Adipocyte (in vitro differentiated cells): ENCODE measurements around the gene PRDM16.

Experiments
- DNase-seq: peaks from one replicate; pipeline ENCODE4 v3.0.0-alpha.2; 2015; ENCODE audit warnings: low read depth
- H3K27me3 ChIP-seq: replicated peaks from 2 replicates; pipeline ENCODE4 v1.7.0; 2013; ENCODE audit warnings: mild to moderate bottlenecking, low read length, moderate library complexity; ENCODE audit not compliant: control insufficient read depth, insufficient read depth
- H3K36me3 ChIP-seq: 2 replicates; pipeline ENCODE4 v1.7.0; 2013; ENCODE audit warnings: low read length, mild to moderate bottlenecking, moderate library complexity; ENCODE audit not compliant: control insufficient read depth, insufficient read depth, severe bottlenecking
- H3K4me1 ChIP-seq: 2 replicates; pipeline ENCODE4 v1.7.0; 2013; ENCODE audit warnings: mild to moderate bottlenecking, low read length, moderate library complexity; ENCODE audit not compliant: control insufficient read depth, insufficient read depth
- H3K4me3 ChIP-seq: 2 replicates; pipeline ENCODE4 v1.7.0; 2013; ENCODE audit warnings: mild to moderate bottlenecking, low read length, moderate library complexity
- H3K9ac ChIP-seq: 2 replicates; pipeline ENCODE4 v1.7.0; 2013; ENCODE audit warnings: mild to moderate bottlenecking, low read length, moderate library complexity
- H3K9me3 ChIP-seq: 2 replicates; pipeline ENCODE4 v1.7.0; 2013; ENCODE audit warnings: mild to moderate bottlenecking, low read length, moderate library complexity; ENCODE audit not compliant: control insufficient read depth

PRDM16 gene

DNA sequence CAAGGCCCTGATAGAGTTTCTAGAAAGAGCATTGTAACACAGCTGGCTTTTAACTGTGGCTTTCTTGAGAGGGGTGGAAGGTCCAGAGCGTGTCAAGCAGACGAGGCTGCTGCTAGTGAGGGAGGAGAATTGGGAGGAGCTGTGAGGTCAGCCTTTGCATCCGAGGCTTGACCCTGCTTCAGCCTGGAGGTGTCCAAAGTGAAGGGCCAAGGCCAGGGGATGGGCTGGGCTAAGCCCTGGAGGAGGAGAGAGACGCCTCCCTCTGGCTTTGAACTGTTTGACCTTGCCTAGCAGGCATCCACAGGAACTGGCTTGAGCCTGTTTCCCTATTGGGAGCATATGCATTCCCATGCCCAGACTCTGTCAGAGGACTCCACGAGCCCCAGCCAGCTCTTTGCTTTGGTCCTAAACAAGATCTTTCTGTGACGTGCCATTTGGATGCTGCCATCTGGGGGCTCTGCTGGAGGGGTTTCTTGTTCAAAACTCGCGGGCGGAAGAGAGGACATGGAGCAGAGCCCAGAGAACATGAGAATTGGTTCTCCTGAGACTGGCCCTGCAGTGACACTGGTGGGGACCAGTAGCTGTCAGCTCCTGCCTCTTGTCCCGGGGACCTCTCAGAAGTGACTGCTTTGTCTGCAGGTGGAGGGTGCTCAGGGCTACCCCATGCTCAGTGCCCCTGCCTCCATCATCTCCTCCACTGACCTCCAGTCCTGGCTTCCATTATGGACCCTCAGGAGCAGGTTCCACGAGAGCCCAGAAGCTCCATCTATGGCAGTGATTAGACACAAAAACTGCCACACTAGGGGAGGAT lies 42.2 kb upstream of the PRDM16 start:
- Histone ChIP-seq H3K9ac (no peak overlapping the region), H3K4me1 (peaks cover 5% of the 10 kb centered on the region), H3K27me3 (peaks cover 43% of the 10 kb centered on the region), H3K4me3 (no peak overlapping the region), H3K9me3 (no peaks in the 10 kb centered on the region), H3K36me3 (no peaks in the 10 kb centered on the region)
- no peak for DNase-seq

DNA sequence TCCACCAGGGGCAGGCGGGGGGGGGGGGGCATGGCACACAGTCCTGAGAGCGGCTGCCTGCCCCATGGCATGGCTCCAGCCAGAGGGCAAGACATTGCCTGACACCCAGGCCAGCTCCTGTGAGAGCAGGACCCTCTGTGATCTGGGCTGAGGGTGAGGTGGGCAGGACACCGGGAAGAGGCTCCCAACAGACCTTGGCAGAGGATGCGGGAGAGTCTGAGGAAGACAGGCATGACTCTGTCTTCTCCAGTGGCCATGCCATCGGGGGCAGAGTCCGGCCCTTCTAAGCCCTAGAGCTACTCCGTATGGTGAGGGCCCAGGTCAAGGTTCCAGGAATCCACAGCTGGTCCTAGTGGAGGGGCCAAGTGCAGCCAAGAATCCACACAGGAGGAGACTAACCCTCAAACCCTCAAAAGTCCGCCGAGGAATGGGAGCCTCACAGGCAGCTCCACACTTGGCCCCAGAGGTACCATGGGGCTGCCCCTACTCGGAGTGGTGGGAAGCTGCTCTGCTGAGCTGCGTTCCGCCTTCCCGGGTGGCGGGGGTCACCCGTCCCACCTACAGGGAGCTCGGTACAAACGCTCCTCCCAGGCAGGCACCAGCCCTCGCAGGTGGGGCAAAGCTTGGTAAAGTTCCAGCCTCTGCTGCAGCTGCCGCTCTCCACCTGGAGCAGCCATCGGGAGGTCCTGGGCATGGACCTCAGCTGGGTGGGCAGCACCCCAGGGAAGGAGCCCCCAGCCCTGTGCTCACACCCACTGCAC lies 41.2 kb upstream of the PRDM16 start:
- Histone ChIP-seq H3K9me3 (no peaks in the 10 kb centered on the region), H3K27me3 (peaks cover 47% of the 10 kb centered on the region), H3K4me3 (no peak overlapping the region), H3K36me3 (no peaks in the 10 kb centered on the region), H3K9ac (no peak overlapping the region), H3K4me1 (peaks cover 10% of the 10 kb centered on the region)
- DNase-seq = no peak

DNA sequence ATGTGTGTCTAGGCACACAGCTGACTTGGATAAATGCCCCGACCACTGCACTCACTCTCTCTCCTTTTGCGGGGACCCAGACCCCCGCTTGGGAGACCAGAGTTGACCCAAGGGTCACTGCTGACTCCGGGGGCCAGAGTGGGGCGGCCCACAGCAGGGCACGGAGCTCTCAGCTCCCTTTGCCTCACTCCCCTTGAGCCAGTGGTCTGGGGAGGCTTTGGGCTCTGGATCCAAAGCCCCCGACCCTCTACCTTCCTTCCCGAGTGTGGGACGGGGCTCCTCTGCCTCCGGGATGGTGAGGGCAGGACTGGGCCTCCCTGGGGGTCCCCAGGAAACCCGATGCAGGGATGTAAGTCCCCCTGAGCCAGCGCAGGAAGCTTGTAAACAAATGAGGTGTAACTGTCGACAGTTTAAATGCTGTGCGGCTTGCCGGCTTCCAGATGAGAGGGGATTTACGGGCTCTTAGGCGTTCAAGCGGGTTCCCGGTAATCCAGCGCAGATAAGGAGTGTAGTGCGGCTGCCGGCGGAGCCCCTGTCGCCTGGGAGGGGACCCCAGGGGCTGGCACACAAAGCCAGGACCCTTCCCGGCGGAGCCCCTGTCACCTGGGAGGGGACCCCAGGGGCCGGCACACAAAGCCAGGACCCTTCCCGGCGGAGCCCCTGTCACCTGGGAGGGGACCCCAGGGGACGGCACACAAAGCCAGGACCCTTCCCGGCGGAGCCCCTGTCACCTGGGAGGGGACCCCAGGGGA lies 40.3 kb upstream of the PRDM16 start:
- Histone ChIP-seq H3K27me3 (peaks cover 48% of the 10 kb centered on the region), H3K4me1 (peaks cover 10% of the 10 kb centered on the region), H3K9me3 (no peaks in the 10 kb centered on the region), H3K36me3 (no peaks in the 10 kb centered on the region), H3K4me3 (no peak overlapping the region), H3K9ac (no peak overlapping the region)
- DNase-seq = no peak

DNA sequence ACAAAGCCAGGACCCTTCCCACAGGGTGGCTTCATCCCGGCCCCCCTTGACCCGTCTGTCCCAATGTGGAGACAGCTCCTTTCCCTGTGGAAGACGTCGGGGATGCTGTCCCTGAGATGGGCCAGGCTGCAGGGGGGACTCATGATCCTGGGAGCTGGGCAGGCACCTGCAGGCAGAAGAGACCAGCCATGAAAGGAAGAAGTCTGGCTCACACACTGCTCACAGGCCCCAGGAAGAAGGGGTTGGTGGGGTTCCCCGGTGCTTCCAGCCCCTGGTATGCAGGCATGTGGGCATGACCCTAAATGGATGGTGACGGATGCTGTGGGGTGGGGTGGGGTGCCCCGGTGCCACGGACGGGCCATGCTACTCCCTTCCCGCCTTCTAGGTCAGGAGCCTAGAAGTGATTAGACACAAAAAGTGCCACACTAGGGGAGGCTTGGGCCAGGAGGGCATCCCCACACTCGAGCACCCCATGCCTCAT lies 39.5 kb upstream of the PRDM16 start:
- Histone ChIP-seq H3K9ac (no peak overlapping the region), H3K27me3 (peaks cover 56% of the 10 kb centered on the region), H3K4me3 (no peak overlapping the region), H3K4me1 (peaks cover 10% of the 10 kb centered on the region), H3K9me3 (no peaks in the 10 kb centered on the region), H3K36me3 (no peaks in the 10 kb centered on the region)
- DNase-seq = no peak

DNA sequence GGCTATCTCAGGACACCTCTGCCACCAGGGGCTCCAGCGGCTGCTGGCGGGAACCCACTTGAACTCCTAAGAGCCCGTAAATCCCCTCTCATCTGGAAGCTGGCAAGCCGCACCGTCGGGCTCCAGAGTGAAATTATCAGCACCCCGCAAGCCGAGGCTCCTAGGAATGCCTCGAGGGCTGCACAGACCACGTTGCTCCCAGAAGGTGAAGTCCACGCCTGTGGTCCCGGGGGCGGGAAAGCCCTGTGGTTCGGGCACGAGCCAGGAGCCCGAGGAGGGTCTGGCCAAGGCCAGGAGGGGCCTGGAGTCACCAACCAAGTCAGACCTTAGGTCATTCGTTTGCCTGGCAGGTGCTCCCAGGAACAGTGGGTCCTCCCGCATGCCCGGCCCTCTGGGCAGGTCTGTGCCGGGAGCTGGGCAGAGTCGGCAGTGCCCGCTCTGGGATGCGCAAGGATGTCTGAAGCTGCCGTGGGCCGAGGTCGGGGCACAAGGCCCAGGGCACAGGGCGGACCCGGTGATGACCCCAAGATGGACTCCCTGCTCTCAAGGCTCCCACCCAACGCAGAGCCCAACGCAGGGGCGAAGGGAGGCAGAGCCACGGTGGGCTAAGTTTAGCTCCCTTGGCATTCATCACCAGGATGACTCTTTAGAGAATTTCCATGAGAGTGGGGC lies 38.9 kb upstream of the PRDM16 start:
- Histone ChIP-seq H3K9me3 (no peaks in the 10 kb centered on the region), H3K27me3 (peaks cover 60% of the 10 kb centered on the region), H3K36me3 (no peaks in the 10 kb centered on the region), H3K4me3 (no peak overlapping the region), H3K9ac (no peak overlapping the region), H3K4me1 (peaks cover 11% of the 10 kb centered on the region)
- no peak for DNase-seq

DNA sequence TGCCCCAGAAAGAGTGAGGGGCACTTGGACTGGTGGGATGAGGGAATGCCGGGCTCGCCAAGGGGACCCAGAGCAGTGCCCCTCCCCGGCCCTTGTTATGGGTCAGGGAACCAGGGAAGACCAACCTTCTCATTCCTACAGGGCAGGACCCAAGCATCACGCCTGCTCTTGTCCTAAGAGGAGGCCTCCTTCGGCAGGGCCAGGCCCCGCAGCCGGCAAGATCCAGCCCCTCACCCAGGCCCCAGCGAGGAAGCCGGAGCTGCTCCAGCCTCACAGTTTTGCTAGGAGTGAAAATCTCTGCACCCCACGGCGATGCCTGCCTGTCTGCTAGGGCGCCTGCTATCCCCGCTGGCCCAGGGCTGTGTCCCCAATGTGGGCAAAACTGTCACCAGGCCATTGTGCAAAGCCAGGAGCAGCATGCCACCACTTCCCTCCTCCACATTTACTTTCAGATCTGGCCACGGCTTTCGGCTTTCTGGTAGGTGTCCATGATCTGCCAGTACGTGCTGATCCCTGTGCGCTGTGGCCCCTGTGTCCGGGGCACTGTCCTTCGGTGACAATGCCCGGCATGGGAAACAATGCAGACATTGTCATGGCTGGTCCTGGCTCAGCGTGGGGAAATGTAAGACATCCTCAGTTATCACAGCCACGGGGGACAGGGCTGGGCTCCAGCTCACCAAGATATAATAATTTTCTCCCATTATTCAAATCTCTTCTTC lies 38.2 kb upstream of the PRDM16 start:
- no peak for DNase-seq
- Histone ChIP-seq H3K36me3 (no peaks in the 10 kb centered on the region), H3K27me3 (peaks cover 60% of the 10 kb centered on the region), H3K4me3 (no peak overlapping the region), H3K9me3 (no peaks in the 10 kb centered on the region), H3K4me1 (peaks cover 18% of the 10 kb centered on the region), H3K9ac (no peak overlapping the region)

DNA sequence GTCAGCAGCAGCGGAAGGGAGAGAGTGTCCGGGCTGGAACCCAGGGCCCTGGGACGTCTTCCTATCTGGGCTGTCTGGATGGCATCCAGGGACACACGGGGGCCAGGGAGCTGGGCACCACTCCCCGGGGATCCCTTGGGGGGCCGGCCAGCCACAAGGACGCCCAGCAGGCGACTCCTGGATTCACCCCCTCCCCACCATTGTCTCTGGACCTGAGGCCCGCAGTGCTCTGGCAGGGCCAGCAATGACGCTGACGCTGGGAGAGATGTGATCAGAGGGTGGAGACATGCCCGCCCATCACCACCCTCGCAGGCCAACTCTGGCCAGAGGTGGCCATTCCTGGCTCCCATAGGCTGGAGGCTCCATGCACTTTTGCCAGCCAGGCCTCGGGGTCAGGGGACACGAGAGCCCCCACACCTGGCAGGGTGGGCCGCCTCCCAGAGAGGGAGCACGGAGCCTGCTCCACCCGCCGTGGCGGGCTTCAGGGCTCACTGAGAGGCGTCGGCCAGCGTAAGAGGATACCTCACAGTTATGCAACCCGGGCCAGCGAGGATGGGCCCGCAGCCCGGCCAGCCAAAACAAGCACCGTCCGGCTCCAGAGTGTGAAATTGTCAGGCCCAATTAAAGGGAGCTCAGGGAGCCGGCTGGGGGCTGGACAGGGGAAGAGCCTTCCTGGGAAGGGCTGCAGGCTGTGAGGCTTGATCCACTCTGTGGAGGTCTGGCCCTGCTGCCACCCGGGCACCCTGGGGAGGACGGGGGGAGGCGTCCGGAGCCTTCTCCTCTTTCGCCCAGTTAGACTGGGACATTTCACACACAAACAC lies 37.4 kb upstream of the PRDM16 start:
- no peak for DNase-seq

DNA sequence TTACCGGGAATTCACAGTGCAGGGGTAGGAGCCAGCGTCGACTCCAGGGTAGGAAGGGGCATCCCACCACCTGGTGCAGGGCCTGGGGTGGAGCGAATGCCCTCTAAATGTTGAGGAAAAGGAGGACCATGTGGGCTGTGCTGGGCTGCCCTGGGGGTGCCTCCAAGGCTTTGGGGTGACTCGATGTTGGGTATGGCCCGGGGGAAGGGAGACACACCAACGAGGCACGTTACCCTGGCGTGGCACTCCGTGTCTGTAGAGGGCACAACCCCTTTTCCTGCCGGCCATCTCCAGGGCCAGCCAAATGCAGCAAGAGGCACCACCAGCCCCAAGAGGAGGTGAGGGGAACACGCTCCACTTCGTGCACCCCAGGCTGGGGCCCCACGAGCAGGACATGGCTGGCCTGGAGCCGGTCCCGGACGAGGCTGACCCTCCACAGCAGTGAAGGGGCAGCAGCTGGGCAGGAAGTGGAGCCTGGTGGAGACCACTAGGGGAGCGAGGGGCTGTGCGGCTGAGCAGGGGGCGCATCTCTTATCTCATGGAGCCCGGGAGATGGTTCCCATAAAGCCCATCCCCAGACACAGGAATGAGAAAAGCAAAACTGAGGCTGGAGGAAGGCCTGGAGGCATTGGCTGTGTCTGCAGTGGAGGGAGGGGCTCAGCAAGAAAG lies 36.5 kb upstream of the PRDM16 start:
- H3K9ac ChIP-seq = peak overlapping the region; percentile 21
- H3K4me1 ChIP-seq = peaks cover 21% of the 10 kb centered on the region
- no peak overlapping the region for H3K4me3 ChIP-seq
- DNase-seq = no peak
- H3K27me3 ChIP-seq = peaks cover 63% of the 10 kb centered on the region
- H3K36me3 ChIP-seq = no peaks in the 10 kb centered on the region
- no peaks in the 10 kb centered on the region for H3K9me3 ChIP-seq

More for the DNA sequence above, 37.4 kb upstream of the PRDM16 start:
- Histone ChIP-seq H3K27me3 (peaks cover 65% of the 10 kb centered on the region), H3K36me3 (no peaks in the 10 kb centered on the region), H3K4me3 (no peak overlapping the region), H3K4me1 (peaks cover 21% of the 10 kb centered on the region), H3K9me3 (no peaks in the 10 kb centered on the region), H3K9ac (peak overlapping the region; percentile 21)

DNA sequence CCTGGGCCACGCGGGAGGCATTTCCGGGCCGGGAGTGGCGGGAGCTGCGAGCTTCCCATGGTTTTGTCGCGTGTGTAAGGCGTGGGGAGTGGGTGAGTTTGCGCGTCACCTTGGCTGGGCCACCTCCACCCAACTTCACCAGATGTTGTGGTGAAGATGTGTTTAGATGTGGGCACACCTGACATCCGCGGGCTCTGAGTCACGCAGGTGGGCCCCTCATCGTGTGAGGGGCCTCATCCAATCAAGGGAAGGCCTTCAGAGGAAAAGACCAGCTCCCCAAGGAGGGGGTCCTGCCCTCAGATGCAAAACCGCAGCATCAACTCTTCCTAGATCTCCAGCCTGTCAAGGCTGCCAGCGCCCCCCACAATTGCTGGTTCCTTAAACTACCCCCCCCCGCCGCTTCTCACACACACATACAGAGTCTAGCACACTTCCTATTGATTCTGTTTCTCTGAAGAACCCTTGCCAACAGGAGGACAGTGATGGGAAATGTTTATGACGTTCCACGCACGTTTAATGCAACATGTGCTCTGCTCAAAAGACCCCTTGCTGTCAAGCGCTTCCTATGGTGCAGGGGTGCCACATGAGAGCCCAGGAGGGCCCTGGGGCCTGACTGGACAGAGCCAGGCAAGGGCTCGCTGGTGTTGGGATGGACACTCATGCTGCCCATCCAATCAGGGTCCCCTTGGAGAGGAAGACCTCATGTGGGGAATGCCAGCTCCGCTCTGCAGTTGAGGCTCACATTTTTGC lies 35.8 kb upstream of the PRDM16 start:
- no peak for DNase-seq
- no peaks in the 10 kb centered on the region for H3K36me3 ChIP-seq
- no peak overlapping the region for H3K4me3 ChIP-seq
- H3K9me3 ChIP-seq = no peaks in the 10 kb centered on the region
- H3K27me3 ChIP-seq = peaks cover 68% of the 10 kb centered on the region
- peaks cover 21% of the 10 kb centered on the region for H3K4me1 ChIP-seq
- H3K9ac ChIP-seq = no peak overlapping the region
